Posterior cingulate gyrus (tissue), 11 donors: ENCODE data around the gene GALNT14.

ENCODE experiments used
- DNase-seq, 10 donors: peaks; one replicate each; pipeline versions ENCODE4 v3.0.0 to v3.0.0-alpha.2; 2020 to 2021; ENCODE audit warnings: mixed read lengths in 3 of 10
- intact Hi-C: fragments of 100-400 bp; cut with DNase I; formaldehyde crosslinking; loops from one replicate; pipeline ENCODE4 v1.15.1; 2023

Gene GALNT14

DNA sequence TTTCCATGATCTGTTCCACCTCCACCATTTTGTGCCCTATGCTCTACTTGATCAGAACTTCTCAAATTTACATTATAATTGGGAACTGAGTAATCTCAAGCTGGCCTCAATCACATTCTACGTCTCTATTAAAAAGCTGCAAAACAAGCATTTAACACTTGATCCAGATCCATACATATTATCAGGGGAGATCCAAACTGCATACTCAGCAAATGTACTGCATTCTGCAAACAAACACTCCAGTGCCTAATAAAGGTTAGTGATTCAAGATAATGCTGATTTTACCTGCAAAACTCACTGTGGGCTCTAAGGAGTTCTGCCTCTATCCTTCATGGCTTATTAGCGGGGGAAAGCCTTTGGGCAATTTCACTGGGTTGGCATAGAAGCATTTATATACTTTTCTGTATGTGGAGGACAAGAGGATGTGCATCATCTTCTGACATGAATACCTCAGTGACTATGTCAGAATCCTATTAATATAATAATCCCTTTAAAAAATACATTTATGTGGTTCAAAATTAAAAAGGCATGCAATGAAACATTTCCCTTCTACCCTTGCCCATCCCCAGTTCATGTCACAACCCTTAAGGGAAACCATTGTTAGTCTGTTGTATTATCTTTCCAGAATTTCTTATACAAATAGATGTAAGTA, 40.2 kb downstream of the GALNT14 start:
- intact Hi-C loops: no loop called here
- no peak for DNase-seq

DNA sequence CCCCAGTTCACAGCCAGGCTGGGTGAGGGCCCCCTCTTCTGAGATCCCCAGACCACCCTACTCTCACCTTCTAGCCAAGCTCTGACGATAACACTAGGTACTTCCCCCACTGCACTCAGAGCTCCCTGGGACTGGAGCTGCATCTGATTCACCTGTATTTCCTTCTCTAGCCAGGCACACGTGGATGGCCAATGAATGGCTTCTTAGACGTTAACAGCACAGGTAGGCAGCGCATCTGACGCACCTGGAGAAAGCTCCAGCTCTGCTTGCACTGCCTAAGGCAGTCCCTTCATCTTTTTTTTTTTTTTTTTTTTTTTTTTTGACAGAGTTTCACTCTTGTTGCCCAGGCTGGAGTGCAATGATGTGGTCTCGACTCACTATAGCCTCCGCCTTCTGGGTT, 48.1 kb downstream of the GALNT14 start:
- no peak for DNase-seq
- intact Hi-C loops: no loop called here

DNA sequence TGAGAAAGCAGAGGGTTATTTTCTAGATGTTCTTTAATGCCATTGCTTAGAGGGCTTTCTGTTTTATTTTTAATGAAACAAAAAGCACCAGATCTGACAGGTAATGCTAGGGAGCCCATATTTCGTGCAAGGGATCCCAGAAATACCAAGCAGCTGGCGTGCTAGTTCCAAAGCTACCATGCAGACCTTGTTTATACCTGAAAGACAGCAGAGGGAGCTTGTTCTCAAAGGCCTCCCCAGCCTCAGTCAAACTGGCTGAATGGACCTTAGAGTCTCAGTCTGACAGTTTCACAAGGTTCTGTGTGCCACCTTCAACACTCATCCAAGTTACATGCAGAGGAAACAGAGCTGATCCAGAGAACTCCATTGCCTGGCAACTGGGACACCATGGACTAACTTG, 48.6 kb downstream of the GALNT14 start:
- intact Hi-C loops: no loop called here
- DNase-seq: no peak

DNA sequence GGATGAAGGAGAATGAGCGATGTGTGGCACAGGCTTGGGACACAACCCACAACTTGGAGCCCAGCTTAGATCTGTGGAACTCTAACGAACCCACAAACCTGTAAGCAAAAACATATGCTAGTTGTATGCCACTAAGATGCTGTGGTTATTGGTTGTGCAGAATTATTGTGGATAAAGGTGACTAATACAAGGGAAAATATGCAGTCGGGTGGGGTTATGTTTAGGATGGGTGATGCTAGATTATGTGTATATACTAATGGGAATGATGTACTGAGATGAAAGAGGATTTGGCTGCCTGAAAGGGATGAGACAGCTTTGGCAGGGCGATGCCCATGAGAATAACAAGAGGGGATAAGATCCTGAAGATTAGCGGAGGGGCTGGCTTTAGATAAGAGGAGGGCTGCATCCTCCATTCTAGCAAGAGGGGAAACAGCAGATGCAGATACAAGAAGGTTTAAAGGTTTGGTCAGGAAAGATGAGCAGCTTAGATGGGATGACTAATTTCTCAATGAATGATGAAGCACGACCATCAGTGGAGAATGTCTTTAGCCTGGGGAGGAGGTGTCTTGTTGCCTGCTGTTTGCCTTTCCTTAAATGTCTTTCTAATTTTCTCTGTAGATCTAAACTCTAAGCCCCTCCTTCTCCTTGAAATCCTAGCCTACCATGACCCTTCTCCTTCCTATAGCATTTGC, 49.6 kb downstream of the GALNT14 start:
- DNase-seq: no peak
- intact Hi-C loops: no loop called here

DNA sequence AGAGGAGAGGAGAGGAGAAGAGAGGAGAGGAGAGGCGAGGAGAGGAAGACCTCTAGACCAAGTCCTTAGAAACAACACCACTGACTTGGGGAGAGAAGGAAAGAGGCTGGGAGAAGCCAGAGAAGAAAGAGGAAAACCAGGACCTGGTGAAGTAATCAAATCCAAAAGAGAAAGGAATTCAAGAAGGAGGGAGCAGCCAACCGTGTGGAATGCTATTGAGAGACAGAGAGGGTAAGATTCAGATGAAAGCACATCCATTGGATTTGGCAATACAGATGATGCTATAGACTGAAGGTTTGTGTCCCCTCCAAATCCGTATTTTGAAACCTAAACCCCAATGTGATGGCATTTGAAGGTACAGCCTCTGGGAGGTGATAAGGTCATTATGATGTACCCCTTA, 50.7 kb downstream of the GALNT14 start:
- DNase-seq: no peak
- intact Hi-C loops: no loop called here

DNA sequence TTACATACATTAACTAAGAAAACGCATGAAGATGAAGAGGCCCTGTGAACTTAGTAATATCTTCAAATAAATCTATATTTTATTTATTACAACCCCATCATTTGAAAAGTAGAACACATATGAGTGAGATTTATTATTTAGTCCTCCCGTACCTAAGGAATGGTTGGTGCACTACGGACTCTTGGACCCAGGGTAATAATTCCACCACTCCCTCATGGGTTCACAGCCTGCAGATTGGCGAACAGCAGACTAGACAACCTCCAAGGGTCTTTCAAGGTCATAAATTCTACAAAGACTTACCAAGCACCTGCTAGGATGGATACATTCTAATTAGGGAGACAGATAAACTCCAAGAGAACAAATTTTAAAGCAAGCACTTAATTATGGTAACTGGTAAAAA, 51.6 kb downstream of the GALNT14 start:
- intact Hi-C loops: no loop called here
- no peak for DNase-seq

DNA sequence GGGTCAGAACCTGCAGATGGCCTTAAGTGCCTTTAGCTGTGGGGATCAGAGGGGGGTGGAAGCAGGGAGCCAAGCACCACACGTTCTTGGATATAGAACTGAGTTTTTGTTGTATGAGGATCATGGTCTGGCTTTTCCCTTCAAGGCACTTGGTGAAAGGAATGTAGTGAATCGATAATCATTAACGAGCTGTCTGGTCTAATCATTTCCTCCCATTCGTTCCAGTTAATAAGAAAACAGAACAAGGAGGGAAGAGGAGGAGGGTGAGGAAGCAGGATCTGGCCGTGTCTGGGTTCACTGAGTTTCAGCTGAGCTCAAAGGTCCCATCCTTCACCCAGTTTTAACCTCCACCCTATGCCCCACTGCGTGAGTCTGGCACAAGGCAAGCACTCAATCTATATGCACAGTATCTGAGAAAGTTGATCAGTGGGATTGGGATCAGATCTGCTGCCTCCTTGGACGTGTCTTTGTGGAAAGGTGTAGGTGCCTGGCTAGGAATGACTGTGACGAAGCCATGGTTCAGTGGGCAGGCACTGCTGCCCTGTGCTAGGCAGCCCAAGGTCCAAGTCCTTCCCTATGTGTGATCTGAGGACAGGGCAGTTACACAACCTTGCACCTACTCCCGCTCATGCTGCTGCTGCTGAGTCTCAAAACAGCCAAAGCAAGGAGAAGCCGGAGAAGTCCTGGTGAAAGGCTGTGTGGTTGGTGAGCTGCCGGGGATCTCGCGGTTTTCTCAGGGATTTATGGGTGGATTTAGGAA, 54.8 kb downstream of the GALNT14 start:
- intact Hi-C loops: no loop called here
- no peak for DNase-seq

DNA sequence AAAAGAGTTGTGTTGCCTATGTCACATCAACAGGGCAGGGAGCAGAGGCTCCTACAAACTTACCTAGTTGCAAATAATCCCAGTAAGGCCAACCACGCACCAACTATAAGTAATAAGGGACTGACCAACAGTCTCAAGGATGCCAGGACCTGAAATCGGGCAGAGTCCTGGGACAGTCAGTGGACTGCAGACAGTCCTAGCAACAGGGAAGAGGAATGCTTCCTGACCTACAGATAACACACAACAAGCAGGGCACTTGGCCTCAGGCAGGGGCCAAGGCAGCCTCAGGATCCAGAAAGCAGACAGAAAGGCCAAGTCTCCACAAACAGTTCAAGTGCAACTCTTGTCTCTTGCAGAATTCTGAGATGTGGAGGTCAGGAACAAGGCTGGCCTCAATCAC, 56.2 kb downstream of the GALNT14 start:
- intact Hi-C loops: no loop called here
- DNase-seq: no peak

DNA sequence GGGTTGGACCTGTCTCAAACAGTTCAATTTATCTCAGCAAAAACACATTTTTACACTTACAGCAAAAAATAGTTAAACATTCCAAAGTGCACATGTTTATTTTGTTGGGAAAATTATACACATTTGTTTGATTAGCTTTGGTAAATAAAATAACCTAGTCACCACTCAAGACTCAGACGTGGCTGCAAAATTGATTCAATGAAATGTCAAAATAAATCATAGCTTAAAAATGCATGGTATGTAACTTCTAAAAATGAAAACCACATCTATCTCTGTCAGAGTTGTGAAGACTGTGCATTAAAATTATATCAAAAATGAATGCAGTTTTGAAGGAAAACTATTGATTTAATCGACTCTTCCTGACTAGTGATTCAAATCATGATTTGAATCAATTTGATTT, 56.7 kb downstream of the GALNT14 start:
- intact Hi-C loops: no loop called here
- no peak for DNase-seq

DNA sequence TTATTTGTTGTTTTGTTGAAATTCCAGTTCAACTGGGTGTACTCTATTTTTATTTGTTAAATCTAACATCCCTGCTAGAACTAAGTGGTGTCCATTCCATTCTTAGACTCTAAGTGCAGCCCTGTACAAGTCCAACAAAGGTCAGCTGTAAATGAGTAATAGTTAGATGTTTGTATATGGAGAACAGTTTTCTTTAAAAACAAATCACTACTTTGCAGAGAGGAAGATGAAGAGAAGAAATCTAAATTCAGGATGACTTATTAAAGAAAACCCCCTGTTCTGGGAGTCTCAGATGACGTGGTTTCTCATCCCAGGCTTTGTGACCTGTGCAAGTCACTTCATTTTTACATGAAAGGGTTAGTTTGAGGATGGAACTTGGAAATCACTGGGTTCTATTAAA, 57.9 kb downstream of the GALNT14 start:
- DNase-seq: no peak
- intact Hi-C loops: no loop called here

DNA sequence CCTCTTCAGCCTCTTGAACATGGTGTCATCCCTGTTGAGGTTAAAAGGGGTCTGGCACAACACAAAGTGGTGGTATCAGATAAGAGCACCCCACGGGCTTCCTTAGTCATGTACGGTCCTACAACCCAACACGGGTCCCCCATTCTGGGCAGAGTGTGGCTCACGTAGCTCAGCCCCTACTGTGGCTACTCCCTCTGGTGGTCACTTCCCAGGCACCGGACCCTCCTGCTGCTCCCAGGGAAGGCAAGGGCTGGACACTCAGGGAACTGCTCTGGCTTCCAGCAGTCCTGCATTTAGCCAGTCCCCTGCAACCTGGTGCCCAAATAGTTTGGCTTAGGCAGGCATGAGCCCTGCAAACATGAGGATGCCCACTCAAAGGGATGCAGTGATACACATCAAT, 58.6 kb downstream of the GALNT14 start:
- intact Hi-C loops: no loop called here
- no peak for DNase-seq

DNA sequence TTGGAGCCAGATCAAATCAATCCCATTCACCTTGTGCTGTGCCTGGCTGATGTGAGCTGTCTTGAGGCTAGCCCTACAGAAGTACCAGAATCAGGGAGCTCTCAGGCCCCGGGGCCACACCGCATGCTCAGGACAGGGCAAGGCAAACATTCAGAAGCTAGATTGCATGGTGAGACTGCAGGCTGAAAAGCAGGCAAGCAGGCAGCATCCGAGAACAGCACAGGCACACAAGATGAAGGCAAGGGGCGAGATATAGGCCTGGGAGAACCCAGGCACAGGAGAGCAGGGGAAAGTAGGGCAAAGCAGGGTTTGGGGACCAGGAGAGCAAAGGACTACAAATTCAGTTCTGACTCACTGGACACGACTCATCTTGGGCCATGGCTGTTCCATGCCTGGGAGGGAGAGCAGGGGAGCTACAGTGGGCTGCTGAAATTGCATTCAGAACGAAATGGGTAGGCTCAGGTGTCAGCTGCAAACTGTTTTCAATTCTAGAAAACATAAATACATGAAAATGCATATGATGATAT, 59.6 kb downstream of the GALNT14 start:
- DNase-seq: no peak
- intact Hi-C loops: no loop called here

DNA sequence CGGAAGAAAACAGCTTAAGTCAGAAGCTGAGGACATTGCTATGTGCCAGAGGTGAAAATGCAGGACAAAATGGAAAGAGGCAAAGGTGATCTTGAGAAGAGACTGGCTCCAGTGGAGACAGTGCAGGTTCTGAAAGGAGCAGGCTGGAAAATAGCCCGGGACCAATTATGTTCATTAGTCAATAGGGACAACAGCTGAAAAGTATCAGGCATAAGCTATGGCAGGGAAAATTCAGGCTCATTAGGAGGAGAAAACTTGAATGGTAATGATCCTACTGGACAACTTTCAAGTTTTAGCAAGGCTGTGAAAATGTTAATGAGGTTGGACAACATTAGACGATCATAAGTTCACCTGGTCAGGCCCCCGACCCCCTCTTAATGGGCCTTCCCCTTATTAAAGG, 60.2 kb downstream of the GALNT14 start:
- no peak for DNase-seq
- intact Hi-C loops: no loop called here

DNA sequence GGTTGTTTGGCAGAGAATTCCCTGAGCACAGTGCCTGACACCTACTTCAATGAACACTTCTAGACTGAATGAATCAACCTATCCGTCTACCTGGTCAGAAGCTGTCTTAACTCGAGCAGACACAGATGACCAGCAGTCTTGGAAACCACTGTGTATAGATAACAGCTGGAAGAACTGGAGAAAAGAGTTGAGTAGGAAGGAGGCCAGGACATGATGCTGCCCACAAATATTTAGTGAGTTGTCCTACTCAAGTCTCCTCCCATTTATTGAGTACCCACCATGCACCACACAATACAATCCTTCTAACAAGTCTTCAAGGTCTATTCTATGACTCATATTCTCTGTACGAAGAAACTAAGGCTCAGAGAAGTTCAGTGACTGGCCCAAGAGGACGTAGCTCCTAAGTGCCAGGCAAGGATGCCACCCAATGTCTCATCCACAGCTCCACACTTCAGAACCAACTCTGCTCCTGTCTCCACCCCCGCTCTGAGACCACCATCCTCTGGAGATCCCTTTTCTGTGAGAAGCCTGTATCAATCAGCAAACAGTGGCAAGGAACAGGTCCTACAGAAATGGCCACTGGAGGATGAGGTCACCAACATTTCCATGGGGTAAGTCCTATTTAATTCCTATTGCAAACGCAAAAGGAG, 62.2 kb downstream of the GALNT14 start:
- intact Hi-C loops: no loop called here
- no peak for DNase-seq

DNA sequence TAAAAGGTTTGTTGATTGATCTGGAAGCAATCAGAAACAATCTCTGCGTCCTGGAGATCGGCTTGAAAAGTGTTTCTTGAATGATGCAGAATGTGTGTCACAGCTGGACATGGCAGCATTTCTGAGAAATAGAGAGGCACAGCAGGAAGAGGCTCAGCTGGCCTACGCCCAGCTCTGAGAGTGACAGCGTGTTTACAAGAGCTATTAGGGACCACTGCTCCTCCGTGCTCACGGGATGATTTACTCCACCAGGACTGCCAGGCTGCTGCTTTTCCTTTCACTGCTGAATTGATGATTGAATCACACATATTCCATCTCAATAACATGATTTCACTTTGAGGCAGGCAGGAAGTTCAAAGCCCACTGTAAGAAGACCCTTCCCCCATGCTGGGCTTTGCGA, 62.8 kb downstream of the GALNT14 start:
- no peak for DNase-seq
- intact Hi-C loops: no loop called here

DNA sequence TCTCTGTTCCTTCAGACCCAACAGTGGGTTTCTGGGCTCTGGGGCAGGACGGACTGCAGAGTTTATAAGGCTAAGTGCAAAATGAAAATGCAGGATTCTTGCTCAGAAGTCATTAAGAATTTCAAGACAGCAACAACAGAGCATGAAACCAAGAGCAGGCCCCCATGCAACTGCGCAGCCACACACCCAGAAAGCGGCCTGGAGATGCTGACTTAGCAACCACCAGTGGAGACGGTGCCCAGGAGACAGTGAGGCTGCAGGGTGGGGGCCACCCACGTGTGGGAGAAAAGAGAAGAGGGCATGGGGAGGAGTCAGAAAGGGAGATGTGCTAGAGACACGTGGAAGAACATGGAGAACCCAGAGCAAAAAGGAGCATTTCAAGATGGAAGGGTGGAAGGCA, 66.5 kb downstream of the GALNT14 start:
- no peak for DNase-seq

DNA sequence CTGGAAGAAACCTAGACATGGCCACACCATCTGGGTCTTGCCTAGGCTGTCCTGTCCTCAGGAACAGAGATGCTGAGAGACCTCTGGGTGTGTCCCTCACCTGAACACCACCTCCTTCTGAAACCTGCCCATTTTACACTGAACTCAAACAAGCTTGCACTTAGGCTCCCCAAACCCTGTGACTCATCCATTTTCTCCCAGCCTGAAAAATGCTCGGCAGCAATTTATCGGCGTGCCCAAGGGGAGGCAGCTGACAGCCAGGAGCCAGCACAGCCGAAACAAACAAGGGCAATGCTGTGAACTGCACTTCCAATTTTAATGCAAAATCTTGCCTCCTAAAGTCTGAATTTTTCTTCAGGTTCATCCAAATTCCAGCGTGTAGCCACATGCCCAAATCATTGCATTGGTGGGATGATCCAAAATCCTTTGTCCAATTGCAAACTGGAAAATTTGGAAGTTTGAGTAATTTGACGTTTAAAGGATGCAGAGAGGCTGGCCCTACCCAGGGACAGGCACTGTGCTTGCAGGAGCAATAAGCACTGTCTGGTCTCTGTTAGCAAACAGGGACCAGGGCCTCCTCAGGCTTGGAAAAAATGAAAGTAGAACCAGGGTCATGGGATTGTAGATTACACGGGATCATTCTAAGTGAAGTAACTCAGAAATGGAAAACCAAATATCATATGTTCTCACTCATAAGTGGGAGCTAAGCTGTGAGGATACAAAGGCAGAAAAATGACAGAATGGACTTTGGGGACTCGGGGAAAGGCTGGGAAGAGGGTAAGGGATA, 67.7 kb downstream of the GALNT14 start:
- peak in 1 of 10 donors; percentile 80 for DNase-seq
- intact Hi-C loops: no loop called here

More for the DNA sequence above, 66.5 kb downstream of the GALNT14 start:
- intact Hi-C loops: no loop called here

DNA sequence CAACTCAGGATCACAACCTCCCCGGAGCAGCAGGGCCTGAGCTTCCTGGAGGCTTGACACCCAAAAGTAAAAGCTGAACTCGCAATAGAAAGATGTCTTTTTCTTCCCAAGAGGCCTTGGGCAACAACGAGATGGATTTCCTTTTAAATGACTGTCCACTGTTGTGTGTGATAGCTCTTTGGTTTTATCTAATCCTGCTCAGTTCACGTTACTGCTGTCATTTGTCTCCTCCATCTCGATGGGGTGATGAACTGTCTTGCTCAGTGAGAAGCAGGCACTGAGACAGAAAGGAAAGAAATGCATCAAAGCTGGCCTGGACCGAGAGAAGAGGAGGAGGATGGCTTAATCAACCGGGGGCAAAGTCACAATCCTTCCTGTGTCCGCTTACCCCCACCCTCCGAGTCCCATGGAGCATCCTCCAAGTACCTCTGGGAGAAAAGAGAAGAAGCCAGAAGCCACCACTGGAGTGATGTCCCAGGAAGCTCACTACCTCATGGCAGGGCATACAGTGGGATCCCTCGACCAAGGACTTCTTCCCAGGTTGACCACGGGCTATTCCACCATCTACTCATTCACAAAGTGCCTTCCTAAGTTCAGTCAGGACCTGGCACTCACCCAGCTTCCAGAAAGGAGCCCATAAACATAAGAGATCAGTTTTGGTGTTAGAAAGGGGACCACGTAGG, 68.5 kb downstream of the GALNT14 start:
- no peak for DNase-seq
- intact Hi-C loops: no loop called here

DNA sequence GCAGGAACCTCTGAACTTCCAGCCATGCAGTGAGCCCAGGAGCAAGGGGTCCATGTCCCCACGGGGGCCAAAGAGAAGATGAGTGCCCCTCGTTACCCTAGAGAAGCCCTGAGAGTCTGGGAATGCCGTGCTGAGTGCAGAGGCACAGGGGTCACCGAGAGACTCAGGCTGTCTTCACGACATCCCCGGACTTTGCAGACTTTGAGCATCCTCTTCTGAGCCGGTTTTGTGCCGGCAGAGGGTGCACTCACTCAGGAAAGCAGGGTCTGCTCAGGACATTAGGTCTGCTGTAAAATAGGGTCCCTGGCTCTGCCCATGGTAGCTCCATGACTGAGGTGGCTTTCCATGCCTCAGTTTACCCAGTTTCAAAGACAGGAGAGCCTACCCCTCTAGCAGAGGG, 71.0 kb downstream of the GALNT14 start:
- DNase-seq: peak in 3 of 10 donors; percentile 35 to 88 (median 43)
- intact Hi-C loops: no loop called here

DNA sequence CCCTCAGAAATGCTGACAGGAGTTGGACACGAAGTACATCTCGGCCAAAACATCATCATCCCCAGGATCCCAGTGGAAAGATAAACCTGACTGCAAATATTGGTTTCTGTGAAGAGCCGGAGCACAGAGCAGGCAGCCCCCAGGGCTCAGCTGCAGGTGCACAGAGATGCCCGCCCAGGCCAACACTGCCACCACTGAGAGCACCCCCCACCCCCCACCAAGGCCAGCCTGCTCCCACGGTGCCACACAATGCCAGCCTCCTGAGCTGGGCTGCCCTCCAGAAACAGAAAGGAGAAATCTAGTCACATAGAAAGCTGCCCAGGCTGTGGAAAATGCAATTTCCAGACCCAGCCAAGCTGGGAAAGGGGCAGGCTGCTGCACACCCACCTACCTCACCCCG, 71.7 kb downstream of the GALNT14 start:
- DNase-seq: peak in 1 of 10 donors; percentile 55
- intact Hi-C loops: no loop called here
